Neural crest cell (in vitro differentiated cells): ENCODE results near the gene BHLHA9. TPM values are rescaled to one million over a fixed set of nuclear protein-coding genes. Genes with fewer than 3 reads are reported as not detected.
"Not testable (repeated sequence)": the region's sequence is repeated elsewhere in the genome, so short reads cannot be mapped to it uniquely, and the experiment has no call there.

Experiments used
- DNase-seq: peaks from one replicate; pipeline ENCODE4 v3.0.0; 2021; ENCODE audit warnings: low read depth, mixed read lengths, low spot score
- H3K27ac Mint-ChIP-seq: one replicate; pipeline ENCODE4 v1.8.0; 2021; ENCODE audit warnings: mild to moderate bottlenecking, mixed read lengths; ENCODE audit not compliant: unreplicated experiment
- H3K27me3 Mint-ChIP-seq: 2 replicates; pipeline ENCODE4 v1.8.0; 2021; ENCODE audit warnings: low read depth, mild to moderate bottlenecking, mixed read lengths
- H3K36me3 Mint-ChIP-seq: 2 replicates; pipeline ENCODE4 v1.8.0; 2021; ENCODE audit warnings: low read depth, mild to moderate bottlenecking, mixed read lengths
- H3K4me1 Mint-ChIP-seq: 2 replicates; pipeline ENCODE4 v1.8.0; 2021; ENCODE audit warnings: mixed read lengths
- H3K4me3 Mint-ChIP-seq: one replicate; pipeline ENCODE4 v1.8.0; 2021; ENCODE audit warnings: mild to moderate bottlenecking, mixed read lengths
- H3K9me3 Mint-ChIP-seq: 2 replicates; pipeline ENCODE4 v1.8.0; 2021; ENCODE audit warnings: mixed read lengths
- CTCF ChIP-seq: fragments of 200-600 bp; sonication (generic); conservative IDR thresholded peaks from 2 replicates; pipeline ENCODE4 v1.5.0; 2021; ENCODE audit warnings: antibody characterized with exemption, mild to moderate bottlenecking
- total RNA-seq: library from RNA; stranded (reverse); gene quantifications from 2 replicates; pipeline ENCODE4 v1.2.1, GENCODE V29; 2021

The BHLHA9 gene
- total RNA-seq, 1 donor from 2014 or later, result not detected

GRCh38 chr17:1301546-1301945 is 31.3 kb downstream of the BHLHA9 start:
- no peaks in the 10 kb centered on the region for H3K36me3 Mint-ChIP-seq
- TF ChIP-seq CTCF, result no peak
- H3K9me3 Mint-ChIP-seq, result no peaks in the 10 kb centered on the region
- no peak for DNase-seq
- no peak overlapping the region for H3K4me3 Mint-ChIP-seq
- H3K4me1 Mint-ChIP-seq, result peaks cover 28% of the 10 kb centered on the region
- peak overlapping the region; percentile 12 for H3K27ac Mint-ChIP-seq
- peaks cover 14% of the 10 kb centered on the region for H3K27me3 Mint-ChIP-seq

- no peaks in the 10 kb centered on the region for H3K9me3 Mint-ChIP-seq
- peaks cover 22% of the 10 kb centered on the region for H3K27me3 Mint-ChIP-seq
- no peaks in the 10 kb centered on the region for H3K36me3 Mint-ChIP-seq
- H3K27ac Mint-ChIP-seq, result no peak overlapping the region
- no peak overlapping the region for H3K4me3 Mint-ChIP-seq
- no peak for TF ChIP-seq CTCF
- no peak for DNase-seq
- H3K4me1 Mint-ChIP-seq, result peaks cover 32% of the 10 kb centered on the region
These were observed 32.5 kb downstream of the BHLHA9 start for GRCh38 chr17:1302761-1303160.

GRCh38 chr17:1304522-1304921 is 34.3 kb downstream of the BHLHA9 start:
- DNase-seq, result no peak
- Mint-ChIP-seq H3K4me1 (peaks cover 23% of the 10 kb centered on the region), H3K9me3 (no peaks in the 10 kb centered on the region), H3K4me3 (no peak overlapping the region), H3K27ac (no peak overlapping the region), H3K36me3 (no peaks in the 10 kb centered on the region), H3K27me3 (peaks cover 16% of the 10 kb centered on the region)
- no peak for TF ChIP-seq CTCF

GRCh38 chr17:1304962-1305563 is 34.8 kb downstream of the BHLHA9 start:
- DNase-seq, result no peak
- Mint-ChIP-seq H3K36me3 (no peaks in the 10 kb centered on the region), H3K27me3 (peaks cover 16% of the 10 kb centered on the region), H3K4me1 (peaks cover 21% of the 10 kb centered on the region), H3K4me3 (no peak overlapping the region), H3K9me3 (no peaks in the 10 kb centered on the region), H3K27ac (no peak overlapping the region)
- no peak for TF ChIP-seq CTCF

- not testable (repeated sequence) for H3K9me3 Mint-ChIP-seq, H3K4me3 Mint-ChIP-seq
These were observed 37.6 kb downstream of the BHLHA9 start for GRCh38 chr17:1307829-1308228.

GRCh38 chr17:1312261-1312870 is 42.1 kb downstream of the BHLHA9 start:
- H3K4me3 Mint-ChIP-seq, result no peak overlapping the region
- no peaks in the 10 kb centered on the region for H3K9me3 Mint-ChIP-seq
- no peak for TF ChIP-seq CTCF
- H3K36me3 Mint-ChIP-seq, result no peaks in the 10 kb centered on the region
- peak; percentile 50 for DNase-seq
- H3K27me3 Mint-ChIP-seq, result peaks cover 14% of the 10 kb centered on the region
- H3K27ac Mint-ChIP-seq, result no peak overlapping the region
- no peaks in the 10 kb centered on the region for H3K4me1 Mint-ChIP-seq

More at GRCh38 chr17:1307829-1308228, 37.6 kb downstream of the BHLHA9 start:
- peaks cover 23% of the 10 kb centered on the region for H3K27me3 Mint-ChIP-seq
- peaks cover 16% of the 10 kb centered on the region for H3K4me1 Mint-ChIP-seq
- not testable (repeated sequence) for DNase-seq, H3K36me3 Mint-ChIP-seq, H3K27ac Mint-ChIP-seq
